Activated CD4-positive, alpha-beta T cell treated with anti-CD3 and anti-CD28 coated beads for 1 hour (primary cell): ENCODE results near the gene HDAC4.
"Not testable (repeated sequence)": the region's sequence is repeated elsewhere in the genome, so short reads cannot be mapped to it uniquely, and the experiment has no call there.

Experiments used
- DNase-seq: peaks from one replicate; pipeline ENCODE4 v3.0.0-alpha.2; 2020

The HDAC4 gene

GRCh38 chr2:239051891-239052445 is 348.9 kb downstream of the HDAC4 start:
- no peak for DNase-seq

GRCh38 chr2:239050252-239050649 is 350.6 kb downstream of the HDAC4 start:
- no peak for DNase-seq

GRCh38 chr2:239049421-239050251 is 351.2 kb downstream of the HDAC4 start:
- no peak for DNase-seq

DNA sequence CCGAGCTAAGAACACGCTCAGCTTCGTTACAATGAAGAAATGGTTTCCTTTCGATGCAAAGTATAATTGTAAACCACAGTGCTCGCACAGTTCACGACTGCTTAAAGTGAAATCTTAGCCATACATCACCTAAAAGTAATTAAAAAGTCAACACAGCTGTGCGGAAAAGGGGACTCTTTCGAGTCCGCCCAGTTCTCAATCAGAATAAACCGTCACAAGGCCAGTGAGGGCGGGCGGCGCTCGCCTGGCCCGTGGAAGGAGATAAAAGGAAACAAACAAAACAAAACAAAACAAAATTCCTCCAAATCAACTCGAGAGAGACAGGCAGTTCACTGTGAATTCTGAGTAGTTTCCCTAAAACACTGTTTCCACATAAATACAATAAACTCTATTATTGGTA is 352.1 kb downstream of the HDAC4 start:
- DNase-seq = no peak

DNA sequence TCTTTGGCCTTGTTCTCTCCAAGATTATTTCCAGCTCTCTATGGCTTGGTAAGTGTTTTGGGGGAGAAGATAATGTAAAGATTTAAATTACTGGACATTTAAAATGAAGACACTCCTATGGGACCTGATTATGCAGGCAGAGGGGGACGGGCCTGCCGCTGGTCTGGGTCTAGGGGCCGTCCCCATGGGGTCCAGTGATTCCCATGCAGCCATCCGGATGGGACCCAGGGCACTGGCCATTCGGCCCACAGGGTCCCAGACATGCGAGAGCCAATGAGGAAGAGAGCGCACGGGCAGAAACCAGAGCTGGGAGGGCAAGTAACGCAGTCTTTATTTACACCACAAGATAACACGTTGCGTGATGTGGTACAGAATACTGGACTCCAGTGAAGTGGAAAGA is 353.0 kb downstream of the HDAC4 start:
- DNase-seq = no peak

DNA sequence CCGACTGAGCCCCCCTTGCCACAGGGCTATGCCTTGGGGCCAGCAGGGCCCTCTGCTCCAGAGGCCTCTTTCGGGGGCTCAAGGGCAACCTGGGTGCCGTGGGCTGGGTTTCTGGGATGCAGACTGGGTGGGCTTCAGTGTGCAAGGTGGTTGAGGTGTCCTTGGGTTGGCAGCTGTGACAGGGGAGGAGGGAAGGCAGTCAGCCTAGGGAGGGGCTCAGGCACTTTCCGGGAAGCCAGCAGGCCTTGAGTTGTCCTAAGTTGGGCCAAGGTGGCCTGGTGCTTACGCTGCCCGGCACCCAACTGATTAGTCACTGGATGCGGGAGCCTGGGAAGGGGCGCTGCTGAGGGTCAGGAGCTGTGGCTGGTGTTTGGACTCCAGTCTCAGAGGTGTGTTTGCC is 353.4 kb downstream of the HDAC4 start:
- DNase-seq = no peak

GRCh38 chr2:239046822-239047221 is 354.0 kb downstream of the HDAC4 start:
- DNase-seq = no peak

DNA sequence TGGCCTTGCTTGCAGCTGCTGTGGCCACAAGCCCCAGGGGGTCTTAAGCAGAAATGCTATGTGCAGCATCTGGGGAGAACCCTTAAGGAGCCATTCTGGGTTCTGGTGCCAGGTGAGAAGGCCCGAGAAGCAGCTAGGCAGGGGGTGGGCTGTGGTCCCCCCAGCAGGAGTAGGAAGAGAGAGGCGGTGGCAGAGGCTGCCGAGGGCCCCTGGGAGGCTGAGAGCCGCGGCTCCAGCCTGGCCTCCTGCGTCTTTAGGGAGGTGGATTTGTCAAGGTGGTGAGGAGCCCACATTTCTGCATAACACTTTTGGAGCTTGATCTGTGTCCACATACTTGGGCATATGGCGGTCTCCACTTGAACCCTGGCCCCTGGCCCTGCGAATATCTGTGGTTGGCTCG is 356.5 kb downstream of the HDAC4 start:
- no peak for DNase-seq

DNA sequence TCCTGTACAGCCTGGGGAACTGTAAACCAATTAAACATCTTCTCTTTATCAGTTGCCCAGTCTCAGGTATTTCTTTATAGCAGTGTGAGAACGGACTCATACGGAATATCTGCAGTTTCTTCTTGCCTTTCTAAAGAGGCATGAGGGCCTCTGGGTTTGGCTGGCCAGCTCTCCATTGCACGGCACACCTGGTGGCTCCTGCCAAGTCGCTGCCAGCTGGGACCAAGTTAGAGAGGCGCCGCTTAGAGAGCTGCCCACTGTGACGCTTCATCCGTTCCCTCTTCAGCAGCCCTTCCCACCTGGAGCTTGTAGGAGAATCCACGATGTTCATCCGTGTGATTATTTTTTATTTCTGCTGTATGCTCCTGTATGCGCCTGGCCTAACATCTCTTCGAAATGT is 357.5 kb downstream of the HDAC4 start:
- no peak for DNase-seq

DNA sequence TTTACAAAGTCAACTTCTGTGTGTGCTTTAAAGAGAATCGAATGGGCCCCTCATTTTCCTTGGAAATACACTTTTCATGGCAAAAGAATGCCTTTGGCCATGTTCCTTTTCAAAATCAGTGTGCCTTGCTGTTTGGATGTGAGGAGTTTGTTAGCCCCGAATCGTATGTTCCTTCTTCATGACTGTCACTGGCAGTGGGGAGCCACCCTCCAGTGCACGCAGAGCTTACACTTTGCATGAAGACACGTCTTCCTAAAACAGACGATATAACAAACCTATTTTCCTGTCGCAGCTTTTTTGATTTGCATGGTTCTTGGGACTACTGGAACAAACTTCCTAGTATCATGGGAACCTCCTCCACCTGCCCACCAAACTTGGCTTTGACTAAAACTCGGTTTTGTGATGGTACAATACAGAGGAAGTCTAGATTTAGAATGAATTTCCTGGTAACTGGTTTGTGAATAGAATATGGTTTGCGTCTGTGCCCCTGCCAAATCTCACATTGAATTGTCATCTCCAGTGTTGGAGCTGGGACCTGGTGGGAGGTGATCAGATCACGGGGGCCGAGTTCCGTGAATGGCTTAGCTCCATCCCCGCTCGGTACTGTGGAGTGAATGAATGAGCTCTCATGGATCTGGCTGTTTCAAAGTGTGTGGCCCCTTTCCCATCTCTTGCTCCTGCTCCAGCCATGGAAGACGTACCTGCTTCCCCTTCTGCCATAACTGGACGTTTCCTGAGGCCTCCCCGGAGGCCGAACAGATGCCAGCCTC is 358.1 kb downstream of the HDAC4 start:
- DNase-seq = no peak

- DNase-seq = no peak
Measured at GRCh38 chr2:239042046-239042445, 358.8 kb downstream of the HDAC4 start.

- DNase-seq = no peak
Measured at GRCh38 chr2:239041062-239041461, 359.8 kb downstream of the HDAC4 start.

DNA sequence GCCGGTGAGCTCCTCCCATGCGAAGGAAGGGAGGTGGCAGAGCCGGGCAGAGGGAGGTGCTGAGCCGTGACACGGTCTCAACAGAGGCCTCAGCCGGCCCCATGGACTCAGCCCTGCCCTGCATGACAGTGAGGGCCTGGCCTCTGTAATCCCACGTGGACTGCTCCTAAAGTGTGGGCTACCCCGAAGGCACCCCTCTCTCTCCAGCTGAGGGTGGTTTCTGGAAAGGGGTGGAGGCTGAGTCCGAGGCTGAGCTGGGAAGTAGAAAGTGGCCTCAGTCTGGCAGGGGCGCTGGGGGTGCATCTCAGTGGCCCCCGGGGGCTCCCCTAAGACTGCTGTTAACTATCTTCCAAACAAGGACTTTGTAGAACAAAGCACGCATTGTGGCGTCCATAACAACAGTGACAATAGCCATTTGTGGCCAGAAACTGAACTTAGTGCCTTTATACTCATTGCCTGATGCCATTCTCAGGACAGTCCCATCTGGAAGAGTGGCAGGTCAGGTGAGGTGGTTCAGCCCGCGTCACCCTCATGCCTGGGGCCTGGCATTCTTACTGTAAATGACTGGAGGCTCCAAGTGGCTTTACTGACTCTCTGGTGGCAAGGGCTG is 360.6 kb downstream of the HDAC4 start:
- DNase-seq = no peak

DNA sequence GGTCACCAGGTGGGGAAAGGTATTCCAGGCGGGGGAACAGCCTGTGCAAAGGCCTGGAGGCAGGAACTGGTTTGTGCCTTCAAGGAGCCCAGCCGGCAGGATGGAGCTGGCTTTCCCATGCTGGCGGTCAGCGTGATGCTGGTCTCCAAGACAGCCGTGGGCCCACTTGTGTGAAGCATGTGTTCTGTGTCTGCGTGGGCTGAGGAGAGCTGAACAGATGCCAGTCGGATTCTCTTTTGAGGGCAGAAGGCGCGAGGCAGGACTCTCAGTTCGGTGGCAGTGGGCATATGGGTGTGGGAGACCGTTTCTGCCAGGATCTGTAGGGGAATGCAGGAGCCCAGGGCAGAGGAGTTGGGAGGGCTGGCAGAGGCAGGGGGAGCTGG is 361.4 kb downstream of the HDAC4 start:
- no peak for DNase-seq

DNA sequence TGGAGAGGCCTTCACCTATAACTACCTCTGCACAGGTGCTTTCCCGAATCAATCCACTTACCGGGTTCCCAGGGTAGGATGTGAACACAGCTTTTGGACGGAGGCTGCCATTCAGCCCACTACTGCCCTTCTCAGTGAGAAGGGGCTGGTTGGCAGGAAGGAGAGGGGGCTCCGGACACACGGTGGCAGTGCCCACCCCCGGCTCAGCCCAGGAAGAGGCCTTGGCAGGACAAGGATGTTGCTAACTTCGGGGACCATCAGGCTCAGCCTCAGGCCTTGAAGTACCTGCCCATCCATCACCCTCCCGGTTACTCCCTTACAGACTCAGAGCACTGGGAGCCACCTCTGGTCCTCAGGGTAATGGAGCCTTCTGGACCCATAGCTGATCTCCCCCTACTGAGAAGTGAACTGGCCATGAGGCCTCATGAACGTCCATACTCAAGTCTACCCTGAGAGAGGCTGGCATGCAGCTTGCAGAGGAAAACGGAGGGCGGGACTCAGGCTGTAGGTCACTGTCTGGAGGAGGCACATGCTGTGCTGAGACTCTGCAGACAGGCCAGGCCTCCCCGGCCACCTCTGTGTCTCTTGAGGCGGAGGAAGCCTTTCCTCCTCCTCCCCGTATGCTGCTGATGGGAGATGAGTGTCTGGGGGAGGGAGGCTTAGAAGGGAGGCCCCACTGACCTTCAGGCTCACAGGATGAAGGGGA is 361.9 kb downstream of the HDAC4 start:
- no peak for DNase-seq

DNA sequence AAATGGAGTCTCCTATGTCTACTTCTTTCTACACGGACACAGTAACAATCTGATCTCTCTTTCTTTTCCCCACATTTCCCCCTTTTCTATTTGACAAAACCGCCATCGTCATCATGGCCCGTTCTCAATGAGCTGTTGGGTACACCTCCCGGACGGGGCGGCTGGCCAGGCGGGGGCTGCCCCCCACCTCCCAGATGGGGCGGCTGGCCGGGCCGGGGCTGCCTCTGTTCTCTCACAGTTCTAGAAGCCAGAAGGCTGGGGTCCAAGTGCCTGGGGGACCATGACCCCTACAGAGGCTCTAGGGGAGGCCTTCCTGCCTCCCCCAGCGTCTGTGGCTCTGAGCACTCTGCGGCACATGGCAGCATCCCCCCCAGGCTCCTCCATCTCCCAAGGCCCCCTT is 362.5 kb downstream of the HDAC4 start:
- not testable (repeated sequence) for DNase-seq

- DNase-seq = no peak
Measured at GRCh38 chr2:239037559-239037910, 363.3 kb downstream of the HDAC4 start.

GRCh38 chr2:239036819-239037558 is 363.8 kb downstream of the HDAC4 start:
- no peak for DNase-seq

- no peak for DNase-seq
Measured at GRCh38 chr2:239035997-239036731, 364.7 kb downstream of the HDAC4 start.

GRCh38 chr2:239035361-239035814 is 365.4 kb downstream of the HDAC4 start:
- peak; percentile 53 for DNase-seq

DNA sequence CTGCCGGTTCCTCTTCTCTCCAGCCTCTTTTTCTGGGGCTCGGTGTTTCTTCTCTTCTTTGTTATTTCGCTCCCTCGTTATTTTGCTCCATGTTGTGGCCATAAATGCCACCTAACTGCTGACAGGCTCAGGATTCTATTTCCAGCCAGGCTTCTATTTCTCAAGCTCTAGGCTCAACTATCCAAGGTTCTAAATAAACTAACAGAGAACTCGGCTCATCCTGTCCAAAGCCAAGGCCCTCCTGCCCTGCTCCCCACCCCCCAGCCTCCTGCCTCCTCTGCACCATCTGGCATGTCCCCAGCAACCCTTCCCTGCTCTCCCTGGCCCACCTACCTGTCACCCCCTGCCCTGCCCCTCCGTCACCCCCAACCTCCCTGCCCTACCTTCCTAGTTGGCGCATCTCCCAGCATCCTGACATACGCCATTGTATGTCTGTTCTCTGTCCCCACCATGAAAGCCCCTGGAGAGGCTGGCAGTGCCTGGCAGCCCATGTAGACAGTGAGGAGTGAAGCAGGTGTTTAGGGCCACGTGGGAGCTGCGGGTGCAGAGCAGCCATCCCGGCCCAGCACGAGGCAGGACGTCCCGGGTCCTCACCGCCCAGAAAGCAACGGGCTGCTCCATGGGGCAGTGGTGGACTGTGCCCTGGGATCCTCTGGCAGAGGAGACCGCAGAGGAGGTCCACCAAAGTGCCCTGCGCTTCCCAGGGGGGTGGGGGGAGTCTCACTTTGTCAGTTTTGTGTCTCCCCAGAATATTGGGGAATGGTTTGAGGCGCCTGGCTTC is 366.1 kb downstream of the HDAC4 start:
- DNase-seq = no peak
